ENCODE data around the gene MEFV.

GRCh38 chr16:3285131-3285530 is 28.7 kb upstream of the MEFV start:
- TF ChIP-seq CTCF (IDR thresholded peaks at IDR 0.05; ENCODE audit: extremely low read depth in 1 of 2, insufficient read depth in 1 of 2, low read depth in 1 of 2, low read length in 2 of 2) (no peak), POLR2A (IDR thresholded peaks at IDR 0.05; ENCODE audit: low read depth, low read length) (no peak), EZH2 (IDR thresholded peaks at IDR 0.05; ENCODE audit: borderline replicate concordance, low read depth, low read length, severe bottlenecking) (no peak), POLR2AphosphoS5 (IDR thresholded peaks at IDR 0.05; ENCODE audit: insufficient read depth, low read depth, low read length) (no peak), GATA2 (IDR thresholded peaks at IDR 0.05; ENCODE audit: insufficient read depth, insufficient read length, low read depth, low read length) (no peak), JUN (IDR thresholded peaks at IDR 0.05; ENCODE audit: borderline replicate concordance, insufficient read depth, insufficient read length, low read depth) (no peak)
